ENCODE results near the gene FBXO31.

The FBXO31 gene

GRCh38 chr16:87286839-87287626, 96.5 kb downstream of the FBXO31 start:
- TF ChIP-seq CTCF (IDR thresholded peaks at IDR 0.05; ENCODE audit: insufficient read depth, low read depth, low read length, missing control alignments): no peak
- no peak overlapping the region for H3K4me3 ChIP-seq (ENCODE audit: low read length)

GRCh38 chr16:87284183-87284582, 99.4 kb downstream of the FBXO31 start:
- no peak for DNase-seq (ENCODE audit: low read depth)
- no peak overlapping the region for H3K4me3 ChIP-seq (ENCODE audit: low read length)
- TF ChIP-seq CTCF (IDR thresholded peaks at IDR 0.05; ENCODE audit: insufficient read depth, low read depth, low read length, missing control alignments): no peak

More at GRCh38 chr16:87286839-87287626, 96.5 kb downstream of the FBXO31 start:
- no peak for DNase-seq (ENCODE audit: low read depth)

- no peak for DNase-seq (ENCODE audit: low read depth)
- no peak for TF ChIP-seq CTCF (IDR thresholded peaks at IDR 0.05; ENCODE audit: insufficient read depth, low read depth, low read length, missing control alignments)
- no peak overlapping the region for H3K4me3 ChIP-seq (ENCODE audit: low read length)
Observed at GRCh38 chr16:87279094-87279658, 104.4 kb downstream of the FBXO31 start.

GRCh38 chr16:87278191-87279093, 105.1 kb downstream of the FBXO31 start:
- TF ChIP-seq CTCF (IDR thresholded peaks at IDR 0.05; ENCODE audit: insufficient read depth, low read depth, low read length, missing control alignments): peak; percentile 87
- DNase-seq (ENCODE audit: low read depth): peak; percentile 77
- H3K4me3 ChIP-seq (ENCODE audit: low read length): no peak overlapping the region
